Heart right ventricle (tissue), 16 donors: ENCODE data around the gene TAS2R19. TPM values are rescaled to one million over a fixed set of nuclear protein-coding genes. Genes with fewer than 3 reads are reported as not detected.

Experiments
- ATAC-seq, 8 donors: fragments of 200-7000 bp; cut with Tn5 transposase; one replicate each; pipeline ENCODE4 v1.9.1; 2020; ENCODE audit warnings: mild to moderate bottlenecking in 8 of 8, moderate library complexity in 8 of 8, moderate number of reproducible peaks in 1 of 8
- DNase-seq, 2 donors: peaks; one replicate each; pipeline ENCODE4 v3.0.0-alpha.2; 2020
- H3K27ac ChIP-seq, 10 donors: fragments of 200-600 bp; sonication (generic) in 2 of 10; one replicate each; pipeline versions ENCODE4 v1.5.0 to v1.8.0; 2020 to 2022; ENCODE audit warnings: mild to moderate bottlenecking in 3 of 10
- H3K27me3 ChIP-seq, 7 donors: fragments of 200-600 bp; one replicate each; pipeline ENCODE4 v1.8.0; 2021 to 2022; ENCODE audit warnings: mild to moderate bottlenecking in 2 of 7
- H3K36me3 ChIP-seq, 9 donors: fragments of 200-600 bp; sonication (generic) in 1 of 9; one replicate each; pipeline versions ENCODE4 v1.5.0 to v1.8.0; 2020 to 2022; ENCODE audit warnings: mild to moderate bottlenecking in 2 of 9
- H3K4me1 ChIP-seq, 9 donors: fragments of 200-600 bp; sonication (generic) in 1 of 9; one replicate each; pipeline versions ENCODE4 v1.5.0 to v1.8.0; 2020 to 2022; ENCODE audit warnings: mild to moderate bottlenecking in 4 of 9
- H3K4me3 ChIP-seq, 10 donors: fragments of 200-600 bp; sonication (generic) in 2 of 10; one replicate each; pipeline versions ENCODE4 v1.5.0 to v1.8.0; 2020 to 2022; ENCODE audit warnings: mild to moderate bottlenecking in 7 of 10, moderate library complexity in 2 of 10
- H3K9me3 ChIP-seq, 11 donors: fragments of 200-600 bp in 10 of 11; sonication (generic) in 2 of 11; one replicate each; pipeline versions ENCODE4 v1.5.0 to v1.8.0; 2013 to 2022; ENCODE audit warnings: mild to moderate bottlenecking in 2 of 11, control low read depth in 1 of 11, moderate library complexity in 1 of 11
- CTCF ChIP-seq, 9 donors: fragments of 200-600 bp; sonication (generic) in 2 of 9; IDR thresholded peaks; one replicate each; pipeline versions ENCODE4 v1.5.0 to v1.8.0; 2021 to 2022; ENCODE audit warnings: antibody characterized with exemption in 9 of 9, mild to moderate bottlenecking in 5 of 9, moderate library complexity in 1 of 9
- WGBS, 2 donors: extraction: QIAGEN DNeasy Blood & Tissue Kit; methylation state at CpG; one replicate each; pipeline ENCODE4 v1.1.7; 2013; ENCODE audit warnings: inconsistent platforms in 1 of 2; 5-methylcytosine and 5-hydroxymethylcytosine counted together
- intact Hi-C, 10 donors: fragments of 100-400 bp; cut with DNase I; formaldehyde crosslinking; loops; one replicate each; pipeline versions ENCODE4 v1.11.1 to v1.14.2; 2022
- polyA plus RNA-seq, 2 donors: library from polyadenylated mRNA; stranded (reverse); fragments of 200-250 nt; gene quantifications; one replicate each; pipeline ENCODE4 v1.2.3, GENCODE V29; 2013
- total RNA-seq, 10 donors: library from RNA; stranded (reverse); fragmentation: NEBNext Ultra II Directional in 3 of 10; extraction: Animal tissue kit (Norgen Biotek cat#: 25700) in 3 of 10; gene quantifications; one replicate each; pipeline versions ENCODE4 v1.2.1 to v1.2.4, GENCODE V29; 2021 to 2023
- donor health status: Arrhythmogenic right ventricular cardiomyopathy.
- donor health status: ischemic (EF 13 %, LVEDD 7.1; RV severe dilation, severe dysfunction).
- donor health status: healthy with polysubstance abuse.
- donor health status: DM: no; HTN: yes; CAD: no.
- donor health status: DM: no; HTN: no; CAD: no.
- donor health status: ischemic (EF 25% LVEDD 6.9; RV normal size, moderate dysfunction).
- donor health status: ischemic (EF 25% LVEDD 5.7; RV mildly dilated, moderate dysfunction).
- donor health status: healthy.
- donor health status: DM: yes; HTN: yes; CAD: no.
- donor health status: Ischemic cardiomyopathy.
- donor health status: ischemic (EF 35%, LVEDD 5.7; RV mildly dilated, moderate dysfunction).
- donor health status: nonischemic (EF 11% LVEDD 7.7; RV severe dilation, severe dysfunction).
- donor health status: DM: yes; HTN: yes; CAD: no.
- donor health status: PGD.
- donor health status: ischemic (EF 29% LVEDD 5.4; RV normal size, mild dysfunction).
- donor health status: nonischemic (EF 23%, LVEDD 6.1; RV moderate dilation, normal function).

The TAS2R19 gene
- total and polyA plus RNA-seq, 12 donors, result 0.12 to 1.2 (median 0.67) TPM

- ATAC-seq, result no peak
- intact Hi-C loops, result no loop called here
- TF ChIP-seq CTCF (IDR thresholded peaks at IDR 0.05), result no peak
- Histone ChIP-seq H3K27me3 (no peaks in the 10 kb centered on the region), H3K27ac (no peak overlapping the region), H3K4me1 (no peaks in the 10 kb centered on the region), H3K36me3 (no peaks in the 10 kb centered on the region), H3K9me3 (no peaks in the 10 kb centered on the region), H3K4me3 (no peak overlapping the region)
- no peak for DNase-seq
- WGBS, 2 donors, result 98 to 100% methylated on average over 1 of the region's 1 CpG
Observed at GRCh38 chr12:11007608-11008007, 14.8 kb downstream of the TAS2R19 start.

- DNase-seq, result no peak
- H3K9me3 ChIP-seq, result peaks cover 0 to 8% (median 0%) of the 10 kb centered on the region in 11 donors
- TF ChIP-seq CTCF (IDR thresholded peaks at IDR 0.05), result no peak
- no peak within 1 kb of the TSS for H3K4me3 ChIP-seq
- H3K27me3 ChIP-seq, result no peaks in the 10 kb centered on the region
- intact Hi-C loops, result no loop called here
- H3K36me3 ChIP-seq, result peaks cover 0 to 24% (median 0%) of the 10 kb centered on the region in 9 donors
- no peak for ATAC-seq
- no peaks in the 10 kb centered on the region for H3K4me1 ChIP-seq
- no peak within 1 kb of the TSS for H3K27ac ChIP-seq
Observed at GRCh38 chr12:10998204-10998603, 24.2 kb downstream of the TAS2R19 start, which contains the start of gene TAS2R20. TAS2R20 (minus strand) TSS chr12:10998304; CDS start chr12:10997875, 429 bp downstream.

- H3K36me3 ChIP-seq, result peaks cover 0 to 24% (median 0%) of the 10 kb centered on the region in 9 donors
- H3K4me1 ChIP-seq, result no peaks in the 10 kb centered on the region
- H3K27ac ChIP-seq, result no peak overlapping the region
- H3K4me3 ChIP-seq, result no peak overlapping the region
- ATAC-seq, result no peak
- TF ChIP-seq CTCF (IDR thresholded peaks at IDR 0.05), result no peak
- no peak for DNase-seq
- 64 to 72% methylated on average over 3 of the region's 3 CpGs for WGBS, 2 donors
- H3K27me3 ChIP-seq, result no peaks in the 10 kb centered on the region
- peaks cover 0 to 10% (median 5%) of the 10 kb centered on the region in 11 donors for H3K9me3 ChIP-seq
- intact Hi-C loops, result no loop called here
Observed at GRCh38 chr12:10994307-10994706, 28.1 kb downstream of the TAS2R19 start.

GRCh38 chr12:10989107-10989506 lies 33.3 kb downstream of the TAS2R19 start:
- no peak for TF ChIP-seq CTCF (IDR thresholded peaks at IDR 0.05)
- intact Hi-C loops, result no loop called here

More at GRCh38 chr12:10989107-10989506, 33.3 kb downstream of the TAS2R19 start:
- H3K9me3 ChIP-seq, result peaks cover 0 to 10% (median 5%) of the 10 kb centered on the region in 11 donors
- ATAC-seq (no peak), DNase-seq (no peak)
- WGBS, 2 donors, result 97 to 98% methylated on average over 2 of the region's 2 CpGs
- no peak overlapping the region for H3K27ac ChIP-seq
- no peaks in the 10 kb centered on the region for H3K4me1 ChIP-seq
- H3K36me3 ChIP-seq, result peaks cover 0 to 18% (median 0%) of the 10 kb centered on the region in 9 donors
- no peak overlapping the region for H3K4me3 ChIP-seq
- no peaks in the 10 kb centered on the region for H3K27me3 ChIP-seq
